SK-N-SH (cell line): ENCODE measurements around the gene RAET1L. TPM values are rescaled to one million over a fixed set of nuclear protein-coding genes. Genes with fewer than 3 reads are reported as not detected.

ENCODE experiments used
- CTCF ChIA-PET: fragments of 300-600, 350-600 bp; formaldehyde crosslinking; extraction: SDS; loops from one replicate; lab custom pipeline; 2021; lab: Yijun Ruan, JAX
- POLR2A ChIA-PET: fragments of 350-600 bp; sonication (Branson Sonifier 250); formaldehyde crosslinking; extraction: SDS; loops from one replicate; lab custom pipeline; 2020; ENCODE audit warnings: antibody characterized with exemption, inconsistent platforms; lab: Yijun Ruan, JAX
- DNase-seq: peaks from one replicate; pipeline ENCODE4 v3.0.0; 2012
- H2AFZ ChIP-seq: fragments of 200-600 bp; sonication (generic); 2 replicates; pipeline ENCODE4 v1.8.1; 2016; ENCODE audit warnings: antibody characterized with exemption, mild to moderate bottlenecking, low read depth
- H3F3A ChIP-seq: fragments of 200-600 bp; sonication (generic); replicated peaks from 2 replicates; pipeline ENCODE3; 2016; ENCODE audit warnings: antibody characterized with exemption, mild to moderate bottlenecking; ENCODE audit not compliant: insufficient read depth
- H3K27ac ChIP-seq, 2 experiments: fragments of 200-500 bp in 1 of 2; fragments of 200-600 bp in 1 of 2; sonication (Bioruptor generic) in 1 of 2; sonication (generic), shearing (Covaris generic) in 1 of 2; 2 replicates each; pipeline versions ENCODE4 v1.5.1 to v1.6.1; 2014 to 2016; ENCODE audit warnings: low read depth in 2 of 2, inconsistent platforms in 1 of 2, low read length in 1 of 2, mild to moderate bottlenecking in 1 of 2, mixed read lengths in 1 of 2
- H3K27me3 ChIP-seq: fragments of 200-600 bp; sonication (generic), shearing (Covaris generic); 2 replicates; pipeline ENCODE4 v1.6.1; 2016; ENCODE audit warnings: mixed run types; ENCODE audit not compliant: insufficient read depth
- H3K36me3 ChIP-seq, 2 experiments: fragments of 200-500 bp in 1 of 2; fragments of 200-600 bp in 1 of 2; sonication (Bioruptor generic) in 1 of 2; sonication (generic) in 1 of 2; replicated peaks in 1 of 2; 2 replicates each; pipeline versions ENCODE3 to v1.5.1; 2014 to 2016; ENCODE audit warnings: low read length in 1 of 2, mild to moderate bottlenecking in 1 of 2; ENCODE audit not compliant: insufficient read depth in 2 of 2, control insufficient read depth in 1 of 2
- H3K4me1 ChIP-seq, 2 experiments: fragments of 200-500 bp in 1 of 2; fragments of 200-600 bp in 1 of 2; sonication (Bioruptor generic) in 1 of 2; sonication (generic), shearing (Covaris generic) in 1 of 2; 2 replicates each; pipeline versions ENCODE4 v1.5.1 to v1.6.1; 2014 to 2016; ENCODE audit warnings: low read depth in 1 of 2, low read length in 1 of 2, mixed run types in 1 of 2; ENCODE audit not compliant: insufficient read depth in 2 of 2, control insufficient read depth in 1 of 2
- H3K4me2 ChIP-seq: fragments of 200-600 bp; sonication (generic), shearing (Covaris generic); 2 replicates; pipeline ENCODE4 v1.6.1; 2017; ENCODE audit warnings: mixed run types
- H3K4me3 ChIP-seq, 2 experiments: fragments of 200-500 bp in 1 of 2; fragments of 200-600 bp in 1 of 2; sonication (Bioruptor generic) in 1 of 2; sonication (generic), shearing (Covaris generic) in 1 of 2; 2 replicates each; pipeline versions ENCODE4 v1.5.1 to v1.8.1; 2014 to 2016; ENCODE audit warnings: low read depth in 2 of 2, inconsistent platforms in 1 of 2, low read length in 1 of 2, mild to moderate bottlenecking in 1 of 2, mixed read lengths in 1 of 2, moderate library complexity in 1 of 2
- H3K79me2 ChIP-seq: fragments of 200-600 bp; sonication (generic); 2 replicates; pipeline ENCODE4 v1.8.1; 2017; ENCODE audit warnings: mild to moderate bottlenecking; ENCODE audit not compliant: insufficient read depth
- H3K9ac ChIP-seq: fragments of 200-600 bp; sonication (generic); 2 replicates; pipeline ENCODE4 v1.6.1; 2017; ENCODE audit warnings: mixed run types
- H3K9me2 ChIP-seq: fragments of 200-600 bp; sonication (generic); 2 replicates; pipeline ENCODE4 v1.6.1; 2017; ENCODE audit warnings: mixed run types
- H3K9me3 ChIP-seq: fragments of 200-600 bp; sonication (generic); 2 replicates; pipeline ENCODE4 v1.6.1; 2017; ENCODE audit warnings: mixed run types, mild to moderate bottlenecking, moderate library complexity
- H4K20me1 ChIP-seq: fragments of 200-600 bp; sonication (generic); 2 replicates; pipeline ENCODE4 v1.6.1; 2017; ENCODE audit warnings: mild to moderate bottlenecking, mixed run types; ENCODE audit not compliant: insufficient read depth
- CHD2 ChIP-seq: fragments of 150-350 bp; IDR thresholded peaks from 2 replicates; pipeline ENCODE4 v1.6.1; 2018; ENCODE audit warnings: low read length; ENCODE audit not compliant: partially characterized antibody
- CTCF ChIP-seq: fragments of 200-600 bp; sonication (generic); IDR thresholded peaks from 2 replicates; pipeline ENCODE4 v1.6.1; 2017; ENCODE audit warnings: antibody characterized with exemption, mild to moderate bottlenecking, moderate library complexity
- EP300 ChIP-seq, 2 experiments: IDR thresholded peaks; 2 replicates each; pipeline versions ENCODE4 v1.4.0 to v1.6.1; 2012; ENCODE audit warnings: borderline replicate concordance in 1 of 2, low read depth in 1 of 2, low read length in 1 of 2
- FOSL2 ChIP-seq: IDR thresholded peaks from 2 replicates; pipeline ENCODE4 v1.4.0; 2012; ENCODE audit warnings: low read depth, mild to moderate bottlenecking, moderate library complexity, borderline replicate concordance
- GABPA ChIP-seq: IDR thresholded peaks from 2 replicates; pipeline ENCODE4 v1.4.0; 2012; ENCODE audit warnings: low read depth, mild to moderate bottlenecking
- MXI1 ChIP-seq: IDR thresholded peaks from 2 replicates; pipeline ENCODE4 v1.6.1; 2012; ENCODE audit warnings: mild to moderate bottlenecking, low read depth, low read length, improper control_type of control experiment
- NFIC ChIP-seq: IDR thresholded peaks from 2 replicates; pipeline ENCODE4 v1.4.0; 2012; ENCODE audit warnings: borderline replicate concordance
- PBX3 ChIP-seq: IDR thresholded peaks from 2 replicates; pipeline ENCODE4; 2012
- RAD21 ChIP-seq: IDR thresholded peaks from 2 replicates; pipeline ENCODE4 v1.6.1; 2012; ENCODE audit warnings: mild to moderate bottlenecking, low read length
- RCOR1 ChIP-seq: fragments of 150-350 bp; IDR thresholded peaks from 2 replicates; pipeline ENCODE4 v1.6.1; 2017; ENCODE audit warnings: antibody characterized with exemption, low read length
- REST ChIP-seq: IDR thresholded peaks from 2 replicates; pipeline ENCODE4 v1.6.1; 2012; ENCODE audit warnings: mild to moderate bottlenecking, low read depth, low read length, moderate library complexity
- RFX5 ChIP-seq: IDR thresholded peaks from 2 replicates; pipeline ENCODE4 v1.6.1; 2012; ENCODE audit warnings: mild to moderate bottlenecking, improper control_type of control experiment, low read length
- RXRA ChIP-seq: IDR thresholded peaks from 2 replicates; pipeline ENCODE4 v1.4.0; 2012; ENCODE audit warnings: low read depth, mild to moderate bottlenecking, borderline replicate concordance
- SMC3 ChIP-seq: IDR thresholded peaks from 2 replicates; pipeline ENCODE4 v1.6.1; 2012; ENCODE audit warnings: low read depth, low read length, improper control_type of control experiment
- TAF1 ChIP-seq: IDR thresholded peaks from 2 replicates; pipeline ENCODE4 v1.6.1; 2012; ENCODE audit warnings: low read depth, mild to moderate bottlenecking, low read length, moderate library complexity, borderline replicate concordance
- YY1 ChIP-seq: IDR thresholded peaks from 2 replicates; pipeline ENCODE4 v1.4.0; 2012; ENCODE audit warnings: low read depth, mild to moderate bottlenecking
- WGBS: methylation state at CpG from one replicate; pipeline ENCODE4 v1.1.6; 2017; ENCODE audit warnings: low lambda C conversion rate; 5-methylcytosine and 5-hydroxymethylcytosine counted together
- polyA plus RNA-seq, 3 experiments: library from polyadenylated mRNA; depleted of rRNA; stranded (reverse); fragments of >200 nt; gene quantifications; 2 replicates each; pipeline ENCODE4 v1.2.3, GENCODE V29; 2012
- TF ChIP-seq, protein P1 (sequence below): fragments of 150-350 bp; IDR thresholded peaks from 2 replicates; pipeline ENCODE4 v1.6.1; 2017; ENCODE audit warnings: antibody characterized with exemption, low read length, low read depth, borderline replicate concordance
- TF ChIP-seq, protein P2 (sequence below): IDR thresholded peaks from 2 replicates; pipeline ENCODE4 v1.4.0; 2012; ENCODE audit warnings: low read depth

Gene RAET1L
- polyA plus RNA-seq, 1 of the 3 experiments (the other 2 are of a cell fraction): not detected

GRCh38 chr6:150072201-150072600 lies 46.9 kb upstream of the RAET1L start:
- Histone ChIP-seq H3K79me2 (no peaks in the 10 kb centered on the region), H3K36me3 (no peaks in the 10 kb centered on the region), H3K9me3 (no peaks in the 10 kb centered on the region)
- TF ChIP-seq NFIC (no peak), GABPA (no peak), CHD2 (no peak), SMC3 (no peak), RAD21 (no peak), EP300 (IDR thresholded peaks at IDR 0.05; ENCODE audit: borderline replicate concordance in 1 of 2, low read depth in 1 of 2, low read length in 1 of 2) (no peak), RCOR1 (no peak)
- TF ChIP-seq, protein P1, sequence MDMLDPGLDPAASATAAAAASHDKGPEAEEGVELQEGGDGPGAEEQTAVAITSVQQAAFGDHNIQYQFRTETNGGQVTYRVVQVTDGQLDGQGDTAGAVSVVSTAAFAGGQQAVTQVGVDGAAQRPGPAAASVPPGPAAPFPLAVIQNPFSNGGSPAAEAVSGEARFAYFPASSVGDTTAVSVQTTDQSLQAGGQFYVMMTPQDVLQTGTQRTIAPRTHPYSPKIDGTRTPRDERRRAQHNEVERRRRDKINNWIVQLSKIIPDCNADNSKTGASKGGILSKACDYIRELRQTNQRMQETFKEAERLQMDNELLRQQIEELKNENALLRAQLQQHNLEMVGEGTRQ: no peak
- TF ChIP-seq, all 33 proteins: peak for 0
- peaks cover 29% of the 10 kb centered on the region; the same call in 1 of the 2 replicates for H3K27me3 ChIP-seq
- H3K9ac ChIP-seq: no peak overlapping the region
- POLR2A ChIA-PET: no interaction called here
- H4K20me1 ChIP-seq: no peaks in the 10 kb centered on the region
- H3K4me1 ChIP-seq: no peaks in the 10 kb centered on the region; a peak in 1 of 4 replicates
- CTCF ChIA-PET: interaction anchor here (1.0 to 1.2 kb wide), 2 partner anchors 10 to 15 kb away, joined by 3 read pairs; no protein-coding TSS in a partner anchor
- no peaks in the 10 kb centered on the region for H3K9me2 ChIP-seq
- DNase-seq: no peak
- no peak overlapping the region for H3K27ac ChIP-seq
- WGBS: 25% methylated on average over 8 of the region's 8 CpGs
- no peaks in the 10 kb centered on the region for H3F3A ChIP-seq
- H3K4me2 ChIP-seq: no peak overlapping the region
- no peak overlapping the region for H2AFZ ChIP-seq
- H3K4me3 ChIP-seq: no peak overlapping the region

DNA sequence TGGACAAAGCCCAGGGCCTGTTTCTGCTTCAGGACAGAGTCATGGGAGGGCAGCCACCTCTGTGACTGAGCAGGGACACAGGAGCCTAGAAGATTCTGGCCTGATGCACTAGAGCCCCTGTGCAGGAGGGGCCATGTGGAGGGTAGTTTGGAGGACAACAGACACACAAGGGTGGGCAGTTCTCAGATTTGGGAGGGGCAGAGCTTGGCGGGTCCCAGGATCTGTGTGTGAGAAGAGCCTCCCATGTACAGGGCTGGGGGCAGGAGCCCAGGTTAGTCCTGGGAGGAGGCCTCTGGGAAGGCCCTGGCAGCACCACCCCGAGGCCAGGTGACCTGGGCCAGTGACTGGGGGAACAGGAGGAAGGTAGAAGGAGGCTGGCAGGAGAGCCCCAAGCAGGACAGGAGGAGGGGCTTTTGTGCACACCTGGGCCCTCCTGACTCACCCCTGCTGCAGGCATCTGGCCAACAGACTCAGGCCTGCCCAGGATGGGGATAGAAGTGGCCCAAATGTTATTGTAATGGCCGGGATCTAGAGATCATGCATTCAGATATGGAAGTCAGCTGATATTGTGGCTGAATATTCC lies 45.0 kb upstream of the RAET1L start:
- H3K4me1 ChIP-seq: no peaks in the 10 kb centered on the region; a peak in 1 of 4 replicates
- H3F3A ChIP-seq: no peaks in the 10 kb centered on the region
- H2AFZ ChIP-seq: no peak overlapping the region
- TF ChIP-seq, protein P2, sequence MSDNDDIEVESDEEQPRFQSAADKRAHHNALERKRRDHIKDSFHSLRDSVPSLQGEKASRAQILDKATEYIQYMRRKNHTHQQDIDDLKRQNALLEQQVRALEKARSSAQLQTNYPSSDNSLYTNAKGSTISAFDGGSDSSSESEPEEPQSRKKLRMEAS: no peak
- TF ChIP-seq NFIC (no peak), PBX3 (no peak), FOSL2 (no peak), TAF1 (no peak), RXRA (no peak), CTCF (no peak), REST (no peak), RFX5 (no peak), YY1 (no peak), MXI1 (no peak)
- ChIA-PET POLR2A (no interaction called here), CTCF (interaction anchor here (0.7 to 2.6 kb wide), 17 partner anchors 8 to 822 kb away, joined by 3 to 12 read pairs (median 3); partner anchors contain the start of gene MTHFD1L)
- H3K27me3 ChIP-seq: peaks cover 21% of the 10 kb centered on the region; the same call in 1 of the 2 replicates
- DNase-seq: no peak
- no peak overlapping the region for H3K4me2 ChIP-seq
- WGBS: 59% methylated on average over 3 of the region's 3 CpGs
- H3K9me3 ChIP-seq: no peaks in the 10 kb centered on the region
- H3K27ac ChIP-seq: no peak overlapping the region
- H3K36me3 ChIP-seq: no peaks in the 10 kb centered on the region
- H3K9ac ChIP-seq: no peak overlapping the region
- no peaks in the 10 kb centered on the region for H3K9me2 ChIP-seq
- no peaks in the 10 kb centered on the region for H4K20me1 ChIP-seq
- H3K79me2 ChIP-seq: no peaks in the 10 kb centered on the region
- no peak overlapping the region for H3K4me3 ChIP-seq
